Heart left ventricle (tissue), 16 donors: ENCODE measurements around the gene NSMF. TPM values are rescaled to one million over a fixed set of nuclear protein-coding genes. Genes with fewer than 3 reads are reported as not detected.
A peak's percentile ranks its signal among the peaks of the same experiment; 100 is the strongest.

ENCODE experiments used
- ATAC-seq, 4 donors: fragments of 200-7000 bp; cut with Tn5 transposase; one replicate each; pipeline ENCODE4 v1.9.1; 2020 to 2022; ENCODE audit warnings: moderate library complexity in 4 of 4, mild to moderate bottlenecking in 3 of 4, moderate number of reproducible peaks in 1 of 4
- DNase-seq, 5 donors: peaks; one replicate each; pipeline ENCODE4 v3.0.0-alpha.2; 2020
- H3K27ac ChIP-seq, 12 donors: fragments of 200-600 bp; sonication (generic) in 4 of 12; one replicate each; pipeline versions ENCODE4 v1.5.0 to v1.8.0; 2016 to 2022; ENCODE audit warnings: mild to moderate bottlenecking in 2 of 12
- H3K27me3 ChIP-seq, 9 donors: fragments of 200-600 bp; sonication (generic) in 2 of 9; one replicate each; pipeline versions ENCODE4 v1.5.1 to v1.8.0; 2016 to 2022; ENCODE audit warnings: mild to moderate bottlenecking in 3 of 9
- H3K36me3 ChIP-seq, 9 donors: fragments of 200-600 bp; sonication (generic) in 2 of 9; one replicate each; pipeline versions ENCODE4 v1.5.0 to v1.8.0; 2018 to 2022; ENCODE audit warnings: mild to moderate bottlenecking in 2 of 9
- H3K4me1 ChIP-seq, 12 donors: fragments of 200-600 bp; sonication (generic) in 4 of 12; one replicate each; pipeline versions ENCODE4 v1.5.0 to v1.8.0; 2016 to 2022; ENCODE audit warnings: mild to moderate bottlenecking in 3 of 12
- H3K4me3 ChIP-seq, 12 donors: fragments of 200-600 bp; sonication (generic) in 4 of 12; one replicate each; pipeline versions ENCODE4 v1.5.0 to v1.8.0; 2017 to 2022; ENCODE audit warnings: mild to moderate bottlenecking in 9 of 12, moderate library complexity in 4 of 12
- H3K9me3 ChIP-seq, 12 donors: fragments of 200-600 bp; sonication (generic) in 4 of 12; one replicate each; pipeline versions ENCODE4 v1.5.0 to v1.8.0; 2016 to 2022; ENCODE audit warnings: mild to moderate bottlenecking in 1 of 12
- POLR2A ChIP-seq, 2 donors: fragments of 450-650 bp; IDR thresholded peaks; one replicate each; pipeline ENCODE4 v1.6.1; 2017; ENCODE audit warnings: antibody characterized with exemption in 2 of 2, mild to moderate bottlenecking in 2 of 2, moderate library complexity in 2 of 2
- WGBS, 4 donors: extraction: QIAGEN DNeasy Blood & Tissue Kit in 2 of 4; methylation state at CpG; one replicate each; pipeline versions ENCODE4 v1.1.5 to v1.1.7; 2013 to 2018; 5-methylcytosine and 5-hydroxymethylcytosine counted together
- intact Hi-C, 10 donors: fragments of 100-400 bp; cut with DNase I; formaldehyde crosslinking; loops; one replicate each; pipeline versions ENCODE4 v1.11.1 to v1.14.2; 2022
- polyA plus RNA-seq, 2 donors: library from polyadenylated mRNA; stranded (reverse); fragments of 200-250 nt; gene quantifications; one replicate each; pipeline ENCODE4 v1.2.3, GENCODE V29; 2013
- total RNA-seq, 9 donors: library from RNA; depleted of rRNA in 2 of 9; stranded (reverse); fragments of >200 nt in 2 of 9; fragmentation: NEBNext Ultra II Directional in 3 of 9; extraction: Animal tissue kit (Norgen Biotek cat#: 25700) in 3 of 9; gene quantifications; one replicate each; pipeline versions ENCODE4 v1.1.0 to v1.2.4, GENCODE V29; 2016 to 2023
- TF ChIP-seq, protein P1 (sequence below), 12 donors: fragments of 200-600 bp; sonication (generic) in 4 of 12; IDR thresholded peaks; one replicate each; pipeline versions ENCODE4 v1.5.0 to v1.8.0; 2018 to 2022; ENCODE audit warnings: antibody characterized with exemption in 12 of 12, mild to moderate bottlenecking in 5 of 12
- donor health status: ischemic (EF 13 %, LVEDD 7.1; RV severe dilation, severe dysfunction).
- donor health status: healthy with polysubstance abuse.
- donor health status: DM: no; HTN: yes; CAD: no.
- donor health status: DM: no; HTN: no; CAD: no.
- donor health status: ischemic (EF 25% LVEDD 6.9; RV normal size, moderate dysfunction).
- donor health status: ischemic (EF 25% LVEDD 5.7; RV mildly dilated, moderate dysfunction).
- donor health status: healthy.
- donor health status: DM: yes; HTN: yes; CAD: no.
- donor health status: ischemic (EF 35%, LVEDD 5.7; RV mildly dilated, moderate dysfunction).
- donor health status: nonischemic (EF 11% LVEDD 7.7; RV severe dilation, severe dysfunction).
- donor health status: DM: yes; HTN: yes; CAD: no.
- donor health status: PGD.
- donor health status: ischemic (EF 29% LVEDD 5.4; RV normal size, mild dysfunction).
- donor health status: nonischemic (EF 23%, LVEDD 6.1; RV moderate dilation, normal function).

Gene NSMF
- total and polyA plus RNA-seq, 11 donors, result 7.5 to 22.1 (median 13.4) TPM

DNA sequence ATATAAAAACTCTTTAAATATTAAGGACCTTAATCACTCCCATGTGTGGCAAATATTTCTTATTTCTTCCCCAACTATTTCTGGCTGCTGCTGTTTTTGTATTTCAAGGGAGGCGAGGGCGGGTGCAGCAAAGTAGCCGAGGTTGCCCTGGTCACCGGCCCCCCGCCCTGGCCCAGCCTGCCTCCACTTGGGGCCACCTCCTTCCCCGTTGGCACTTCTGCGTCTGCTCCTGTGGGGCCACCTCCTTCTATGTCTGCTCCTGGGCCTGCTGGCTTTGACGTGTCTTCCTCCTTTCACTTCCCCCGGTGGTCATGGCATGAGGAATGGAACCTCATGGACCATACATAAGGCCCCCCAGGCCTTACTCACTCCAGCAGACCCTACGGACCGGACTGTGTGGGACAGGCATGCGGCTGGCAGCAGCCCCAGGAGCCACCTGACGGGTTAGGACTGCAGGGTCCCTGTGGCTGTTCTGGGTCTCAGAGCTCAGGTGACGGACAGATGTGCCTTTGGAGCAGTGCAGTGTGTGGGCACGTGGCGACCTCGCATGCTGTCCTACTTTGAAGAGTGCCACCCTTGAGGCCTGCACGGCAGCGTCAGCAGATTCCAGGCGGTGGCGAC lies 12.2 kb downstream of the NSMF start:
- TF ChIP-seq, protein P1, sequence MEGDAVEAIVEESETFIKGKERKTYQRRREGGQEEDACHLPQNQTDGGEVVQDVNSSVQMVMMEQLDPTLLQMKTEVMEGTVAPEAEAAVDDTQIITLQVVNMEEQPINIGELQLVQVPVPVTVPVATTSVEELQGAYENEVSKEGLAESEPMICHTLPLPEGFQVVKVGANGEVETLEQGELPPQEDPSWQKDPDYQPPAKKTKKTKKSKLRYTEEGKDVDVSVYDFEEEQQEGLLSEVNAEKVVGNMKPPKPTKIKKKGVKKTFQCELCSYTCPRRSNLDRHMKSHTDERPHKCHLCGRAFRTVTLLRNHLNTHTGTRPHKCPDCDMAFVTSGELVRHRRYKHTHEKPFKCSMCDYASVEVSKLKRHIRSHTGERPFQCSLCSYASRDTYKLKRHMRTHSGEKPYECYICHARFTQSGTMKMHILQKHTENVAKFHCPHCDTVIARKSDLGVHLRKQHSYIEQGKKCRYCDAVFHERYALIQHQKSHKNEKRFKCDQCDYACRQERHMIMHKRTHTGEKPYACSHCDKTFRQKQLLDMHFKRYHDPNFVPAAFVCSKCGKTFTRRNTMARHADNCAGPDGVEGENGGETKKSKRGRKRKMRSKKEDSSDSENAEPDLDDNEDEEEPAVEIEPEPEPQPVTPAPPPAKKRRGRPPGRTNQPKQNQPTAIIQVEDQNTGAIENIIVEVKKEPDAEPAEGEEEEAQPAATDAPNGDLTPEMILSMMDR (IDR thresholded peaks at IDR 0.05), result no peak
- TF ChIP-seq POLR2A (IDR thresholded peaks at IDR 0.05), result no peak
- Histone ChIP-seq H3K36me3 (peaks cover 0 to 12% (median 3%) of the 10 kb centered on the region in 9 donors), H3K27ac (no peak overlapping the region), H3K27me3 (peaks cover 0 to 26% (median 0%) of the 10 kb centered on the region in 9 donors), H3K4me3 (no peak overlapping the region), H3K4me1 (peaks cover 0 to 13% (median 0%) of the 10 kb centered on the region in 12 donors), H3K9me3 (no peaks in the 10 kb centered on the region)
- intact Hi-C loops, result loop anchor here in 1 of 10 donors (2.0 kb wide), 1 partner anchor 152 kb away; no protein-coding TSS in a partner anchor
- ATAC-seq, result peak in 2 of 4 donors; percentile 18 to 19
- WGBS, 4 donors, result 79 to 83% (median 82%) methylated on average over 18 to 21 of the region's 21 CpGs
- peak in 3 of 5 donors; percentile 24 to 56 (median 27) for DNase-seq

DNA sequence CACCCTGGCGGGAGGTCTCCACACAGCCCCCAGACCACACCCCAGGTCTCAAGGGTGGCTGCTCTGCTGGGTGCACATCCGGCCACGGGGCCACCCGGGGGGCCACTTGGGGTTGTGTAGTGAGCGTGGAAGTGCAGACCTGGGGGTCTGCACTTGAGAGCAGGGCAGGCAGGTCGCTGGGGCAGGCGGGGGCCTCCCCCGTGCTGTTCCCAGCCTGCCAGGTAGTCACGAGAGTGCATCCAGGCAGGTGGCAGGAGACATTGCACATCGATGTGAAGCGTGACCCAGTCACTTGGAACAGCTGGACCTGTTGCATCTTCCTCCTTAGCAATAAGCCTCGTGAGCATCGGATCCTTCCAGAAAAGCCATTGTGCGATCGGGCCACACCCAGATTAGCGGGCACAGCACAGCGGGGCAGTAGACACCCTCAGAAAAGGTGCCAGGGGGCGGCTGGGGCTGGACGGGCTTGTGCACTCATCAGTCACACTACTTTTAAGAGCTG lies 13.2 kb downstream of the NSMF start:
- intact Hi-C loops, result loop anchor here in 2 of 10 donors (2.0 kb wide), 3 partner anchors 23 to 159 kb away; partner anchors contain the start of genes EXD3 (in 1 of the 2) and NOXA1 (in 1 of the 2)
- DNase-seq (peak in 3 of 5 donors; percentile 14 to 57 (median 22)), ATAC-seq (peak in 2 of 4 donors; percentile 2 to 10)
- no peak overlapping the region for H3K27ac ChIP-seq
- TF ChIP-seq, protein P1 (IDR thresholded peaks at IDR 0.05), result no peak
- TF ChIP-seq POLR2A (IDR thresholded peaks at IDR 0.05), result no peak
- H3K36me3 ChIP-seq, result peaks cover 0 to 12% (median 3%) of the 10 kb centered on the region in 9 donors
- H3K27me3 ChIP-seq, result peaks cover 0 to 31% (median 5%) of the 10 kb centered on the region in 9 donors
- H3K4me3 ChIP-seq, result no peak overlapping the region
- WGBS, 4 donors, result 59 to 67% (median 64%) methylated on average over 11 to 19 of the region's 19 CpGs
- peaks cover 0 to 19% (median 4%) of the 10 kb centered on the region in 12 donors for H3K4me1 ChIP-seq
- no peaks in the 10 kb centered on the region for H3K9me3 ChIP-seq

DNA sequence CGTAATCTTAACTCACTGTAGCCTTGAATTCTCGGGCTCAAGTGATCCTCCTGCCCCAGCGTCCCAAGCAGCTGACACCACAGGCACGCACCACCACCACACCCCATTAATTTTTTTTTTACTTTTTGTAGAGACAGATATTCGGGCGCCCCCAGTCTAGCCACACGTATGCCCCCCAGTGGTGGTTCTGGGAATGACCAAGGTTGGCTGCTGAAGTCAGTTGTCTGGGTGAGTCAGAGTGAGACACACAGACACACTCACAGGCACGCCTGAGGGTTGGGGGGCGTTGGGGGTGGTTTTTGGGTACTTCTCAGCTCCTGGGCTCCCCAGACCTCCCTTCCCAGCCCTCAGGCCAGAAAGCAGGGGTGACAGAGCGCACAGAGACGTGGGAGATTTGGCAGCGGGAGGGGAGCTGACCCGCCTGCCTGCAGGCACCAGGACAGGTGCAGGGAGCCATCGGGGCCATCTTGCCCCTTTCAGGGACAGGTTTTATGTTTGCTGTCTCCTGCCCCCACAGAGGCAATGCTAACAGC lies 13.8 kb downstream of the NSMF start:
- DNase-seq (peak; percentile 69 to 81 (median 74)), ATAC-seq (peak; percentile 30 to 70 (median 68))
- Histone ChIP-seq H3K27ac (no peak overlapping the region), H3K4me3 (no peak overlapping the region), H3K27me3 (peaks cover 0 to 31% (median 5%) of the 10 kb centered on the region in 9 donors), H3K36me3 (peaks cover 0 to 12% (median 3%) of the 10 kb centered on the region in 9 donors), H3K9me3 (no peaks in the 10 kb centered on the region), H3K4me1 (peaks cover 0 to 19% (median 4%) of the 10 kb centered on the region in 12 donors)
- intact Hi-C loops, result loop anchor here in 2 of 10 donors (2.0 kb wide), 2 partner anchors 23 to 159 kb away; partner anchors contain the start of genes EXD3 (in 1 of the 2) and NOXA1 (in 1 of the 2)
- WGBS, 4 donors, result 22 to 29% (median 25%) methylated on average over 13 to 14 of the region's 14 CpGs
- TF ChIP-seq POLR2A (IDR thresholded peaks at IDR 0.05), result no peak
- TF ChIP-seq, protein P1 (IDR thresholded peaks at IDR 0.05), result peak; percentile 67 to 88 (median 79)
